Stomach (tissue), 9 donors: Measurements from ENCODE around the gene IP6K3. TPM values are rescaled to one million over a fixed set of nuclear protein-coding genes. Genes with fewer than 3 reads are reported as not detected.

Experiments used
- DNase-seq, 2 donors: peaks; one replicate each; pipeline versions ENCODE4 v3.0.0 to v3.0.0-alpha.2; 2013 to 2019
- H3K27ac ChIP-seq, 5 donors: fragments of 200-600 bp in 4 of 5; sonication (generic) in 4 of 5; one replicate each; pipeline ENCODE4 v1.5.1; 2013 to 2019; ENCODE audit warnings: mild to moderate bottlenecking in 1 of 5, moderate library complexity in 1 of 5
- H3K27me3 ChIP-seq, 3 donors: fragments of 200-600 bp; sonication (generic); one replicate each; pipeline ENCODE4 v1.5.1; 2017 to 2019; ENCODE audit warnings: mixed run types in 1 of 3
- H3K36me3 ChIP-seq, 4 donors: fragments of 200-600 bp; sonication (generic); 1 replicate in 3 of 4; 2 replicates in 1 of 4; pipeline ENCODE4 v1.5.1; 2016 to 2019
- H3K4me1 ChIP-seq, 4 donors: fragments of 200-600 bp; sonication (generic); one replicate each; pipeline ENCODE4 v1.5.1; 2016 to 2019
- H3K4me3 ChIP-seq, 4 donors: fragments of 200-600 bp; sonication (generic) in 3 of 4; one replicate each; pipeline ENCODE4 v1.5.1; 2016 to 2019; ENCODE audit warnings: mild to moderate bottlenecking in 1 of 4
- H3K9me3 ChIP-seq, 4 donors: fragments of 200-600 bp; sonication (generic); one replicate each; pipeline ENCODE4 v1.5.1; 2016 to 2019
- CTCF ChIP-seq, 7 experiments: fragments of 450-650 bp in 4 of 7; fragments of 200-600 bp in 3 of 7; sonication (generic) in 3 of 7; IDR thresholded peaks; one replicate each; pipeline ENCODE4 v1.5.1; 2016 to 2019; ENCODE audit warnings: antibody characterized with exemption in 7 of 7, control low read depth in 2 of 7, mild to moderate bottlenecking in 1 of 7
- EP300 ChIP-seq: sonication (generic); formaldehyde crosslinking; IDR thresholded peaks from one replicate; pipeline ENCODE4 v1.6.1; 2017; ENCODE audit warnings: antibody characterized with exemption
- POLR2A ChIP-seq, 4 donors: fragments of 450-650 bp; IDR thresholded peaks; one replicate each; pipeline ENCODE4 v1.6.1; 2016; ENCODE audit warnings: antibody characterized with exemption in 4 of 4, control low read depth in 2 of 4, mild to moderate bottlenecking in 1 of 4, moderate library complexity in 1 of 4
- POLR2AphosphoS5 ChIP-seq, 3 donors: sonication (generic); formaldehyde crosslinking; IDR thresholded peaks; one replicate each; pipeline ENCODE4 v1.6.1; 2016; ENCODE audit warnings: antibody characterized with exemption in 3 of 3
- WGBS, 5 donors: extraction: QIAGEN DNeasy Blood & Tissue Kit in 3 of 5; methylation state at CpG; one replicate each; pipeline versions ENCODE4 v1.1.5 to v1.1.7; 2013 to 2018; 5-methylcytosine and 5-hydroxymethylcytosine counted together
- intact Hi-C: fragments of 100-400 bp; cut with DNase I; formaldehyde crosslinking; loops from one replicate; pipeline ENCODE4 v1.15.1; 2023; ENCODE audit warnings: low total_unique reads
- polyA plus RNA-seq, 3 donors: library from polyadenylated mRNA; stranded (reverse); fragments of 200-250 nt; gene quantifications; one replicate each; pipeline ENCODE4 v1.2.3, GENCODE V29; 2013
- total RNA-seq, 5 donors: library from RNA; depleted of rRNA; stranded (reverse); fragments of >200 nt; gene quantifications; one replicate each; pipeline versions ENCODE4 v1.1.0 to v1.2.3, GENCODE V29; 2014 to 2016
- donor health status: healthy with polysubstance abuse.
- donor health status: Bipolar disorder and iron deficiency.
- donor health status: healthy.

Gene IP6K3
- total and polyA plus RNA-seq, 8 donors = 0.58 to 73.5 (median 1.9) TPM; not detected in 2

- intact Hi-C loops = no loop called here
- no peak for TF ChIP-seq POLR2AphosphoS5 (IDR thresholded peaks at IDR 0.05)
- TF ChIP-seq CTCF (IDR thresholded peaks at IDR 0.05) = no peak
- TF ChIP-seq EP300 = no peak
- TF ChIP-seq POLR2A (IDR thresholded peaks at IDR 0.05) = no peak
- H3K4me1 ChIP-seq = peaks cover 26 to 56% (median 37%) of the 10 kb centered on the region in 4 donors
- peak in 1 of 2 donors; percentile 66 for DNase-seq
- H3K27ac ChIP-seq = peak overlapping the region in 4 of 5 donors; percentile 53 to 66 (median 64)
- no peaks in the 10 kb centered on the region for H3K9me3 ChIP-seq
- no peak overlapping the region for H3K4me3 ChIP-seq
- peaks cover 56 to 100% (median 97%) of the 10 kb centered on the region in 4 donors for H3K36me3 ChIP-seq
- H3K27me3 ChIP-seq = no peaks in the 10 kb centered on the region
- 64 to 79% (median 74%) methylated on average over 12 of the region's 12 CpGs for WGBS, 5 donors
Measured at GRCh38 chr6:33692078-33692759, 54.5 kb downstream of the IP6K3 start.

- no peak for TF ChIP-seq POLR2AphosphoS5 (IDR thresholded peaks at IDR 0.05)
- no peak for TF ChIP-seq CTCF (IDR thresholded peaks at IDR 0.05)
- intact Hi-C loops = no loop called here
- 68 to 92% (median 81%) methylated on average over 8 to 15 of the region's 15 CpGs for WGBS, 5 donors
- H3K9me3 ChIP-seq = no peaks in the 10 kb centered on the region
- H3K4me1 ChIP-seq = peaks cover 19 to 49% (median 31%) of the 10 kb centered on the region in 4 donors
- no peak for DNase-seq
- H3K36me3 ChIP-seq = peaks cover 59 to 100% (median 98%) of the 10 kb centered on the region in 4 donors
- H3K27me3 ChIP-seq = no peaks in the 10 kb centered on the region
- no peak overlapping the region for H3K4me3 ChIP-seq
- peak overlapping the region in 3 of 5 donors; percentile 53 to 65 (median 63) for H3K27ac ChIP-seq
Measured at GRCh38 chr6:33691456-33692077, 55.1 kb downstream of the IP6K3 start.

GRCh38 chr6:33690766-33691165, 55.9 kb downstream of the IP6K3 start:
- no peak overlapping the region for H3K4me3 ChIP-seq
- peaks cover 11 to 41% (median 24%) of the 10 kb centered on the region in 4 donors for H3K4me1 ChIP-seq
- no peaks in the 10 kb centered on the region for H3K27me3 ChIP-seq
- H3K9me3 ChIP-seq = no peaks in the 10 kb centered on the region
- no peak overlapping the region for H3K27ac ChIP-seq
- intact Hi-C loops = no loop called here
- no peak for DNase-seq
- H3K36me3 ChIP-seq = peaks cover 59 to 100% (median 99%) of the 10 kb centered on the region in 4 donors
- no peak for TF ChIP-seq EP300
- TF ChIP-seq POLR2AphosphoS5 (IDR thresholded peaks at IDR 0.05) = no peak
- no peak for TF ChIP-seq CTCF (IDR thresholded peaks at IDR 0.05)
- WGBS, 5 donors = 66 to 91% (median 76%) methylated on average over 13 of the region's 13 CpGs

- H3K36me3 ChIP-seq = peaks cover 60 to 100% (median 99%) of the 10 kb centered on the region in 4 donors
- H3K27me3 ChIP-seq = no peaks in the 10 kb centered on the region
- no peak overlapping the region for H3K4me3 ChIP-seq
- H3K27ac ChIP-seq = no peak overlapping the region
- no peak for DNase-seq
- peaks cover 2 to 32% (median 18%) of the 10 kb centered on the region in 4 donors for H3K4me1 ChIP-seq
- H3K9me3 ChIP-seq = no peaks in the 10 kb centered on the region
- intact Hi-C loops = no loop called here
- TF ChIP-seq POLR2A (IDR thresholded peaks at IDR 0.05) = no peak
- TF ChIP-seq POLR2AphosphoS5 (IDR thresholded peaks at IDR 0.05) = no peak
- WGBS, 5 donors = 86 to 90% (median 88%) methylated on average over 9 to 10 of the region's 10 CpGs
Measured at GRCh38 chr6:33689879-33690278, 56.8 kb downstream of the IP6K3 start.

GRCh38 chr6:33689148-33689494, 57.6 kb downstream of the IP6K3 start:
- Histone ChIP-seq H3K27ac (no peak overlapping the region), H3K27me3 (no peaks in the 10 kb centered on the region), H3K9me3 (no peaks in the 10 kb centered on the region), H3K36me3 (peaks cover 67 to 100% (median 100%) of the 10 kb centered on the region in 4 donors), H3K4me3 (no peak overlapping the region), H3K4me1 (peaks cover 0 to 25% (median 16%) of the 10 kb centered on the region in 4 donors)
- TF ChIP-seq POLR2A (IDR thresholded peaks at IDR 0.05) (no peak), CTCF (IDR thresholded peaks at IDR 0.05) (no peak), EP300 (no peak), POLR2AphosphoS5 (IDR thresholded peaks at IDR 0.05) (no peak)
- DNase-seq = no peak
- intact Hi-C loops = no loop called here
- 78 to 93% (median 81%) methylated on average over 12 of the region's 12 CpGs for WGBS, 5 donors
